Measurements from ENCODE around the gene GON7. TPM values are rescaled to one million over a fixed set of nuclear protein-coding genes. Genes with fewer than 3 reads are reported as not detected.
"Not testable (repeated sequence)": the region's sequence is repeated elsewhere in the genome, so short reads cannot be mapped to it uniquely, and the experiment has no call there.

Gene GON7
- total and polyA plus RNA-seq, 7 donors = 8.6 to 80.7 (median 20.2) TPM

DNA sequence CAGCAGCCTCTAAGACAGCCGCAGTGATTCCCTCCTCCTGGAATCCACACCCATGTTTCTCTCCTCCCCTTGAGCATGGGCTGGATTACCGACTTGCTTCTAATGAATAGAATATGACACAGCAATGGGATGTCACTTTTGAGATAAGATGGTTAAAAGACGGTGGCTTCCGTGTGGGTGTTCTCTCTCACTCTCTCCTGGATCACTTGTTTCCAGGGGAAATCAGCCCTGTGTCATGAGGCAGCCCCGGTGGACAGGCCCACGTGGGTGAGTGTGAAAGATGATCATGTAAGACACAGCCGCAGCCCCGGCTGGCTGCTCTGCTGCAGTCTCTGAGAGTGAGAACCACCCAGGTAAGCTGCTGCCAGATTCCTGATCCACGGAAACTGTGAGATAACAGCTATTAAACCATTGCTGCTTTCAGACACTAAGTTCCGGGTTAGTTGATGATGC lies 32.9 kb downstream of the GON7 start:
- no peak for DNase-seq
- 21 to 53% methylated on average over 10 of the region's 10 CpGs for WGBS, 2 donors
- intact Hi-C loops (cut with DNase I) = no loop called here
- Histone ChIP-seq H3K27me3 (peaks cover 0 to 8% (median 0%) of the 10 kb centered on the region in 3 donors), H3K9me3 (no peaks in the 10 kb centered on the region), H3K27ac (no peak overlapping the region), H3K4me1 (no peaks in the 10 kb centered on the region), H3K4me3 (no peak overlapping the region), H3K36me3 (no peaks in the 10 kb centered on the region)
- TF ChIP-seq EP300 (IDR thresholded peaks at IDR 0.05) (no peak), CTCF (IDR thresholded peaks at IDR 0.05) (no peak), POLR2A (IDR thresholded peaks at IDR 0.05) (no peak), POLR2AphosphoS5 (IDR thresholded peaks at IDR 0.05) (no peak)

GRCh38 chr14:93171376-93171775 lies 35.5 kb downstream of the GON7 start:
- TF ChIP-seq EP300 (IDR thresholded peaks at IDR 0.05) = no peak
- no peak for TF ChIP-seq POLR2AphosphoS5 (IDR thresholded peaks at IDR 0.05)
- TF ChIP-seq POLR2A (IDR thresholded peaks at IDR 0.05) = no peak
- no peak for TF ChIP-seq CTCF (IDR thresholded peaks at IDR 0.05)
- intact Hi-C loops (cut with DNase I) = no loop called here
- DNase-seq = no peak
- Histone ChIP-seq H3K4me3 (no peak overlapping the region), H3K27me3 (peaks cover 0 to 8% (median 0%) of the 10 kb centered on the region in 3 donors), H3K4me1 (no peaks in the 10 kb centered on the region), H3K27ac (no peak overlapping the region), H3K9me3 (no peaks in the 10 kb centered on the region), H3K36me3 (no peaks in the 10 kb centered on the region)
- WGBS, 2 donors = 80 to 82% methylated on average over 4 of the region's 4 CpGs

GRCh38 chr14:93170141-93170540 lies 36.7 kb downstream of the GON7 start:
- H3K4me3 ChIP-seq; H3K27ac ChIP-seq; H3K9me3 ChIP-seq; H3K4me1 ChIP-seq; H3K27me3 ChIP-seq; H3K36me3 ChIP-seq; intact Hi-C loops (cut with DNase I): not testable (repeated sequence)
- 95% methylated on average over 20 of the region's 20 CpGs for WGBS, 2 donors
- DNase-seq = peak; percentile 37

DNA sequence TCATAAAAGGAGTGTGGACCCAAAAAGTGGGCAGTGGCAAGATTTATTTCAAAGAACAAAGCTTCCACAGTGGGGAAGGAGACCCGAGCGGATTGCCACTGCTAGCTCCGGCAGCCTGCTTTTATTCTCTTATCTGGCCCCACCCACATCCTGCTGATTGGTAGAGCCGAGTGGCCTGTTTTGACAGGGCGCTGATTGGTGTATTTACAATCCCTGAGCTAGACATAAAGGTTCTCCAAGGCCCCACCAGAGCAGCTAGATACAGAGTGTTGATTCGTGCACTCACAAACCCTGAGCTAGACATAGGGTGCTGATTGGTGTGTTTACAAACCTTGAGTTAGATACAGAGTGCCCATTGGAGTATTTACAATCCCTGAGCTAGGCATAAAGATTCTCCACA lies 37.2 kb downstream of the GON7 start:
- intact Hi-C loops (cut with DNase I); H3K4me3 ChIP-seq; H3K27me3 ChIP-seq; H3K9me3 ChIP-seq; DNase-seq; H3K4me1 ChIP-seq; H3K27ac ChIP-seq; H3K36me3 ChIP-seq: not testable (repeated sequence)
- 89% methylated on average over 6 of the region's 6 CpGs for WGBS, 2 donors

DNA sequence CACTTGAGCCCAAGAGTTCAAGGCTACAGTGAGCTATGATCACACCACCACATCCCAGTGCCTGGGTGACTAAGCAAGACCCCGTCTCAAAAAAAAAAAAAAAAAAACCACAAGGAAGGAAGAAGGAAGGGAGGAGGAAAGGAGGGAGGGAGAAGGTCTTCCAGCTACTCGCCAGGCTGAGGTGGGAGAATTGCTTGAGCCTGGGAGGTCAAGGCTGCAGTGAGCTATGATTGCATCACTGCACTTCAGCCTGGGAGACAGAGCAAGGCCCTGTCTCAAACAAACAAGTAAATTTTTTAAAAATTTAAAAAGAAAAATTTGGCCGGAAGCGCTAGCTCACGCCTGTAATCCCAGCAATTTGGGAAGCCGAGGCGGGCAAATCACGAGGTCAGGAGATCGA lies 38.3 kb downstream of the GON7 start:
- H3K4me1 ChIP-seq; H3K36me3 ChIP-seq; H3K27ac ChIP-seq; H3K9me3 ChIP-seq; H3K4me3 ChIP-seq; H3K27me3 ChIP-seq; intact Hi-C loops (cut with DNase I): not testable (repeated sequence)
- DNase-seq = peak; percentile 4
- WGBS, 2 donors = 87 to 92% methylated on average over 9 of the region's 9 CpGs

DNA sequence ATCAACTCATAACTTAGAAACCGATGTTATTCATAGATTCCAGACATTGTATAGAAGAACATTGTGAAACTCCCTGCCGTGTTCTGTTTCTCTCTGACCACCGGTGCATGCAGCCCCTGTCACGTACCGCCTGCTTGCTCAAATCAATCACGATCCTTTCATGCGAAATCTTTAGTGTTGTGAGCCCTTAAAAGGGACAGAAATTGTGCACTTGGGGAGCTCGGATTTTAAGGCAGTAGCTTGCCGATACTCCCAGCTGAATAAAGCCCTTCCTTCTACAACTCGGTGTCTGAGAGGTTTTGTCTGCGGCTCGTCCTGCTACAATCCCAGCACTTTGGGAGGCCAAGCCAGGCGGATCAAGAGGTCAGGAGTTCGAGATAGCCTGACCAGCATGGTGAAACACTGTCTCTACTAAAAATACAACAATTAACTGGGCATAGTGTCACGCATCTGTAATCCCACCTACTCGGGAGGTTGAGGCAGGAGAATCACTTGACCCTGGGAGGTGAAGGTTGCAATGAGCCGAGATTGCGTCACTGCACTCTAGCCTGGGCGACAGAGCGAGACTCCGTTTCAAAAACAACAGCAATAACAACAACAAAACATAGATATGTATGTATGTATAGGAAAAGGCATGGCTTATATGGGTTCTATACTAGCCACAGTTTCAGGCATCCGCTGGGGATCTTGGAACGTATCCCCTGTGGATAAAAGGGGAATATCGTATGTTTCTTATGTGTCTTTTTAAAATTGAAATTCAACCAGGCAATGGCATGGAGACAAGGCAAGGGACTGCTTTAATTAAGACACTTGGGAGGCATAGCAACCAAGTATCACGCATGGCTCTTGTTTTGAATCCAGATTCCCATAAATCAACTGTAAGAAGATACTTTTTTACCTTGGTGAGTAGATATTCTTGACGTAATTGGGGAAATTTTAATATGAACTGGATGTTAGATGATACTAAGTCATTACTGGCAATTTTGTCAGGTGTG lies 41.3 kb downstream of the GON7 start:
- H3K4me3 ChIP-seq; H3K27ac ChIP-seq; H3K9me3 ChIP-seq; DNase-seq; intact Hi-C loops (cut with DNase I); H3K36me3 ChIP-seq; H3K4me1 ChIP-seq; H3K27me3 ChIP-seq: not testable (repeated sequence)
- 87 to 92% methylated on average over 26 of the region's 26 CpGs for WGBS, 2 donors

DNA sequence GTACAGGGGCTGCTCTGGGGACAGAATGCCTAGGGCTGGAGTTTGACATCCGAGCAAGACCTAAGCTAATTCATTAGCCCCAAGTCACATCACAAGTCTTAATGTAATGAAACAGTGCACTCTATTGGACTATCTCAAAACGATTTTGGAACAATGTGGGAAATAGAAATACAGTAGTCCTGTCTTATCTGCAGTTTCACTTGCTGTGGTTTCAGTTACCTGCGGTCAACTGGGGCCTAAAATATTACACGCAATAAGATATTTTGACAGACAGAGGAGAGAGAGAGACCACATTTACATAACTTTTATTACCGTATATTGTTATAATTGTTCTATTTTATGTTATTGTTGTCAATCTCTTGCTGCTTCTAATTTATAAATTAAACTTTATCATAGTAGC lies 43.3 kb downstream of the GON7 start:
- no peaks in the 10 kb centered on the region for H3K27me3 ChIP-seq
- TF ChIP-seq POLR2AphosphoS5 (IDR thresholded peaks at IDR 0.05) (no peak), CTCF (IDR thresholded peaks at IDR 0.05) (no peak), POLR2A (IDR thresholded peaks at IDR 0.05) (no peak), EP300 (IDR thresholded peaks at IDR 0.05) (no peak)
- H3K4me3 ChIP-seq = no peak overlapping the region
- intact Hi-C loops (cut with DNase I) = no loop called here
- no peaks in the 10 kb centered on the region for H3K4me1 ChIP-seq
- WGBS, 2 donors = 66 to 77% methylated on average over 5 of the region's 5 CpGs
- no peak for DNase-seq
- no peaks in the 10 kb centered on the region for H3K9me3 ChIP-seq
- no peaks in the 10 kb centered on the region for H3K36me3 ChIP-seq
- no peak overlapping the region for H3K27ac ChIP-seq

All from sigmoid colon (tissue), 7 donors.